ENCODE measurements around the gene FOXO4.
"Not testable (repeated sequence)": the region's sequence is repeated elsewhere in the genome, so short reads cannot be mapped to it uniquely, and the experiment has no call there.

FOXO4 gene

GRCh38 chrX:71095555-71095980, at the start of gene FOXO4:
Gene FOXO4, plus strand, starts transcription at chrX:71095851. Its CDS starts 678 bp downstream, at chrX:71096529.
- Histone ChIP-seq H3K36me3 (ENCODE audit: control insufficient read depth, insufficient read depth, low read length) (no peaks in the 10 kb centered on the region), H3K9ac (ENCODE audit: low read depth, low read length) (no peak within 1 kb of the TSS), H3K9me3 (ENCODE audit: control insufficient read depth, insufficient read depth, low read length) (no peaks in the 10 kb centered on the region), H3K4me3 (ENCODE audit: low read depth, low read length) (peak within 1 kb of the TSS; percentile 86), H3K4me1 (ENCODE audit: control insufficient read depth, insufficient read depth, low read length) (peaks cover 3% of the 10 kb centered on the region), H3K27me3 (ENCODE audit: control insufficient read depth, insufficient read depth, low read length) (peaks cover 9% of the 10 kb centered on the region)

DNA sequence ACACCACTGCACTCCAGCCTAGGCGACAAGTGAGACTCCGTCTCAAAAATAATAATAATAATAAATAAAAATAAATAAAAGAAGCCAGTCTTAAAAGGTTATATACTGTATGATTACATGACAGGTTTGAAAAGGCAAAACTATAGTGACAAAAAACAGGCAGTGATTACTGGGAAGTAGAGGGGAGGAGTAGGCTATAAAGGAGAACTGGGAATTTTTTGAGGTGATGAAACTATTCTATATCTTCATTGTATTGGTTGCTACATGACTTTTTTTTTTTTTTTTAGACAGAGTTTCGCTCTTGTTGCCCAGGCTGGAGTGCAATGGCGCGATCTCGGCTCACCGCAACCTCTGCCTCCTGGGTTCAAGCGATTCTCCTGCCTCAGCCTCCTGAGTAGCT, 47.8 kb upstream of the FOXO4 start:
- H3K9me3 ChIP-seq (ENCODE audit: control insufficient read depth, insufficient read depth, low read length); H3K27me3 ChIP-seq (ENCODE audit: control insufficient read depth, insufficient read depth, low read length); H3K4me3 ChIP-seq (ENCODE audit: low read depth, low read length); H3K36me3 ChIP-seq (ENCODE audit: control insufficient read depth, insufficient read depth, low read length); H3K9ac ChIP-seq (ENCODE audit: low read depth, low read length); H3K4me1 ChIP-seq (ENCODE audit: control insufficient read depth, insufficient read depth, low read length): not testable (repeated sequence)

- Histone ChIP-seq H3K36me3 (ENCODE audit: control insufficient read depth, insufficient read depth, low read length) (no peaks in the 10 kb centered on the region), H3K27me3 (ENCODE audit: control insufficient read depth, insufficient read depth, low read length) (no peaks in the 10 kb centered on the region), H3K9me3 (ENCODE audit: control insufficient read depth, insufficient read depth, low read length) (no peaks in the 10 kb centered on the region), H3K4me3 (ENCODE audit: low read depth, low read length) (peak overlapping the region; percentile 53), H3K4me1 (ENCODE audit: control insufficient read depth, insufficient read depth, low read length) (peaks cover 2% of the 10 kb centered on the region), H3K9ac (ENCODE audit: low read depth, low read length) (peak overlapping the region; percentile 8)
Observed at GRCh38 chrX:71052721-71053120, 42.9 kb upstream of the FOXO4 start.

DNA sequence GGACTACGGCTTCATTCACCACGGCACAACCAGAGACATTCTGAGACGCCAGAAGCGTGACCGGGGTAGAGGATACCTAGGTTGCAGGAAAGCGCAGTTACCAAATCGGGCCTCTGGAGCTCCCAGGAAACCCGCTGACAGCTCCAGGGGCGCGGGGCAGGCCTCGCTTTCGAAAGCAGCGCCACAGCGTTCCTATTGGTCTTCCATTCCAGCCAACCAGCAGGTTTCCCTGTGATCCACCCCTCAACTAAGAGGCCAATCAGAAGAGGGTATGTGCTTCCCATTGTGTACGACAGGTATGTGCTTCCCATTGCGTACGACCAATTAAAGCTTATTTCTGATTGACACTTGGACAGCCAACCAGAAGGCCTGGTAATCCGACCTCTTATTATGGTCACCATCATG, 42.4 kb upstream of the FOXO4 start:
- peak overlapping the region; percentile 53 for H3K4me3 ChIP-seq (ENCODE audit: low read depth, low read length)
- no peaks in the 10 kb centered on the region for H3K36me3 ChIP-seq (ENCODE audit: control insufficient read depth, insufficient read depth, low read length)
- peaks cover 2% of the 10 kb centered on the region for H3K4me1 ChIP-seq (ENCODE audit: control insufficient read depth, insufficient read depth, low read length)
- no peaks in the 10 kb centered on the region for H3K9me3 ChIP-seq (ENCODE audit: control insufficient read depth, insufficient read depth, low read length)
- H3K9ac ChIP-seq (ENCODE audit: low read depth, low read length), result no peak overlapping the region
- no peaks in the 10 kb centered on the region for H3K27me3 ChIP-seq (ENCODE audit: control insufficient read depth, insufficient read depth, low read length)

GRCh38 chrX:71056867-71057266, 38.8 kb upstream of the FOXO4 start:
- H3K4me3 ChIP-seq (ENCODE audit: low read depth, low read length), result no peak overlapping the region
- H3K27me3 ChIP-seq (ENCODE audit: control insufficient read depth, insufficient read depth, low read length), result no peaks in the 10 kb centered on the region
- no peaks in the 10 kb centered on the region for H3K9me3 ChIP-seq (ENCODE audit: control insufficient read depth, insufficient read depth, low read length)
- no peak overlapping the region for H3K9ac ChIP-seq (ENCODE audit: low read depth, low read length)
- H3K4me1 ChIP-seq (ENCODE audit: control insufficient read depth, insufficient read depth, low read length), result peaks cover 2% of the 10 kb centered on the region
- peaks cover 2% of the 10 kb centered on the region for H3K36me3 ChIP-seq (ENCODE audit: control insufficient read depth, insufficient read depth, low read length)

DNA sequence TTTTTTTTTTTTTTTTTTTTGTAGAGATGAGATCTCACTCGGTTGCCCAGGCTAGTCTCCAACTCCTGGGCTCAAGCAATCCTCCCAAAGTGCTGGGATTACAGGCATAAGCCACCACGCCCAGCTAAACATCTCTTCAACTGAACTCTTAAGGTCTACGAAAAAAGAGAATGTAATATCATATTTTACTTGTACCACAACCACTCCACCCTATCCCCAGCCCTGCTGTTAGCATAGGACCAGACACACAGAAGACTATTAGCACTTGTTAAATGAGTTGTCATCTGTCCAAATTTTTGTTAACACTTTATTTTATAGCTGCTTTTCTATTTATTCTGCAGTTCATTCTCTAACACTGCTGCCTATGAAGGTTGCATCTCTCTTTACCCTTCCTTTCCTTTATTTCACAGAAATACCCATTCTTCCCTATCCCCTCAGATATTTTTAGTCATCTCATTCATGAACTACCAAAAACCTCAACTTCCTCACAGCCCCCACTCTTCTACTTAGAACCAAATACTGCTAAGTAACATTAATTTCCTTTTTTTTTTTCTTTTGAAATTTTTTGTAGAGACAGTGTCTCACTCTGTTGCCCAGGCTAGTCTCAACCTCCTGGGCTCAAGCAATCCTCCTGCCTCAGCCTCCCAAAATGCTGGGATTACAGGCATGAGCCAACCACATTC, 37.7 kb upstream of the FOXO4 start:
- Histone ChIP-seq H3K4me1 (ENCODE audit: control insufficient read depth, insufficient read depth, low read length) (peaks cover 2% of the 10 kb centered on the region), H3K36me3 (ENCODE audit: control insufficient read depth, insufficient read depth, low read length) (peaks cover 7% of the 10 kb centered on the region), H3K9me3 (ENCODE audit: control insufficient read depth, insufficient read depth, low read length) (no peaks in the 10 kb centered on the region), H3K4me3 (ENCODE audit: low read depth, low read length) (no peak overlapping the region), H3K27me3 (ENCODE audit: control insufficient read depth, insufficient read depth, low read length) (no peaks in the 10 kb centered on the region), H3K9ac (ENCODE audit: low read depth, low read length) (no peak overlapping the region)

- H3K4me3 ChIP-seq (ENCODE audit: low read depth, low read length), result no peak overlapping the region
- no peaks in the 10 kb centered on the region for H3K4me1 ChIP-seq (ENCODE audit: control insufficient read depth, insufficient read depth, low read length)
- H3K27me3 ChIP-seq (ENCODE audit: control insufficient read depth, insufficient read depth, low read length), result no peaks in the 10 kb centered on the region
- peaks cover 7% of the 10 kb centered on the region for H3K36me3 ChIP-seq (ENCODE audit: control insufficient read depth, insufficient read depth, low read length)
- H3K9me3 ChIP-seq (ENCODE audit: control insufficient read depth, insufficient read depth, low read length), result no peaks in the 10 kb centered on the region
- H3K9ac ChIP-seq (ENCODE audit: low read depth, low read length), result no peak overlapping the region
Observed at GRCh38 chrX:71060127-71060526, 35.5 kb upstream of the FOXO4 start.

DNA sequence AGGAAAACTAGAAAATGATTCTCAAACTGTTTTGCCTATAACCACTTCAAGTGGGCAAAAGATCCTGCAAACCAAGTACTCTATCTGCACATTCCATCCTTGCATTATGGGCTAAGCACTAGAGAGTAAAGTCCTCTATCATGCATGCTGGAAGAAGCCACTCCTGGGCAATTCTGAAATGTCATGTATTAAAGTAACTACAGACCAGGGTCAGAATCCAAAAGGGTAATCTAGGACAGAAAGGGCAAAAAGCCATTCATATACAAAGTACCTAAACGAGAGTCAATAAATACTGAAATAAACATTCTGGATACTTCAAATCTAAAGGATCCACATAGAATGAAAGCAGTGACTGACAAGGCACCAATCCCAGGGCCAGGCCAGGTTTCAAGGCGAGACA, 28.6 kb upstream of the FOXO4 start:
- H3K4me1 ChIP-seq (ENCODE audit: control insufficient read depth, insufficient read depth, low read length), result no peaks in the 10 kb centered on the region

GRCh38 chrX:71067712-71068043, 28.0 kb upstream of the FOXO4 start:
- Histone ChIP-seq H3K9ac (ENCODE audit: low read depth, low read length) (peak overlapping the region; percentile 49), H3K36me3 (ENCODE audit: control insufficient read depth, insufficient read depth, low read length) (peaks cover 3% of the 10 kb centered on the region), H3K4me1 (ENCODE audit: control insufficient read depth, insufficient read depth, low read length) (no peaks in the 10 kb centered on the region), H3K9me3 (ENCODE audit: control insufficient read depth, insufficient read depth, low read length) (no peaks in the 10 kb centered on the region), H3K27me3 (ENCODE audit: control insufficient read depth, insufficient read depth, low read length) (no peaks in the 10 kb centered on the region), H3K4me3 (ENCODE audit: low read depth, low read length) (peak overlapping the region; percentile 84)

More for the DNA sequence above, 28.6 kb upstream of the FOXO4 start:
- peak overlapping the region; percentile 49 for H3K9ac ChIP-seq (ENCODE audit: low read depth, low read length)
- H3K9me3 ChIP-seq (ENCODE audit: control insufficient read depth, insufficient read depth, low read length), result no peaks in the 10 kb centered on the region
- H3K4me3 ChIP-seq (ENCODE audit: low read depth, low read length), result peak overlapping the region; percentile 84
- no peaks in the 10 kb centered on the region for H3K27me3 ChIP-seq (ENCODE audit: control insufficient read depth, insufficient read depth, low read length)
- peaks cover 4% of the 10 kb centered on the region for H3K36me3 ChIP-seq (ENCODE audit: control insufficient read depth, insufficient read depth, low read length)

DNA sequence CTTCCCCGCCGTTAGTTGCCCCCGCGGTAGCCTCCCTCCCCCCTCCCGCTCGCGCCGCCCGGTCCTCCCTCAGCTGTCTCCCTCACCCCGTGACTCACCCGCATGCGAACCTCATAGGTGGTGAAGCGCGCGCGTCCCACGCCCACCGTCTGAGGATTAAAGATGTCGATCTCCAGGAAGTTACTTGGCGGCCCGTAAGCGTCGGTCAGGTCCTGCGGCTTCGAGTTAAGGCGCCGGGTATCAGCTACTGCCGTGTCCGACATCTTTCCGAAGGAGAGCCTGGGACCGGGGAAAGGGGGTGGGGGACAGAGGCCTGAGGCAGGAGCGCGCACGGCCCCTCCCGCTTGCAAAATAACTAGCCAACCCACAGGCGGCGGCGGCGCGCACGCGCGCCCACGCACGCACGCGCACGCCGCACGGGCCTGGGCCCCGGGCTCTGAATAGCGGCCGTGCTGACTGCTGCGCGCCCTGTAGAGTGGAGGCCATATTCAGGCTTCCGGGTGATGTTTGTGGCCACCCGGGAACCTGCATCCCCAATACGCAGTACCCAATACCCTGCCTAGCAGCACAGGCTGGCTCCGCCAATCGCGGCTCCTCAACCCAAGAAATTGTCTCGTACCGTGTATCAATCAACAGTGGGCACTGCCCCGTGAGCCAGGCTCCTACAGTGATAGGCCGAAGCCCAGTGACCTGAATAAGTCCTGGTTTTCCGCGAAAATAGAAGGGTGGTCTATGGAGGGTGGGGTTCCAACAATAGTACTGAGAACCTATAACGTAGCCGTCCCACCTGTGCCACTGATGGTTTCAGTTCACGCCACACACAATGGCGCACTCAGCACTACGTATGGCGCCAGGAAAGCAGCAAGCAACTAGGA, 27.4 kb upstream of the FOXO4 start, which contains the start of gene SNX12:
Gene SNX12, minus strand, starts transcription at position 291 of the 875 bp plus-strand sequence. Its CDS starts 28 bp downstream, at position 263.
- Histone ChIP-seq H3K4me3 (ENCODE audit: low read depth, low read length) (peak within 1 kb of the TSS; percentile 84), H3K36me3 (ENCODE audit: control insufficient read depth, insufficient read depth, low read length) (no peaks in the 10 kb centered on the region), H3K27me3 (ENCODE audit: control insufficient read depth, insufficient read depth, low read length) (no peaks in the 10 kb centered on the region), H3K4me1 (ENCODE audit: control insufficient read depth, insufficient read depth, low read length) (no peaks in the 10 kb centered on the region), H3K9me3 (ENCODE audit: control insufficient read depth, insufficient read depth, low read length) (no peaks in the 10 kb centered on the region), H3K9ac (ENCODE audit: low read depth, low read length) (peak within 1 kb of the TSS; percentile 49)

DNA sequence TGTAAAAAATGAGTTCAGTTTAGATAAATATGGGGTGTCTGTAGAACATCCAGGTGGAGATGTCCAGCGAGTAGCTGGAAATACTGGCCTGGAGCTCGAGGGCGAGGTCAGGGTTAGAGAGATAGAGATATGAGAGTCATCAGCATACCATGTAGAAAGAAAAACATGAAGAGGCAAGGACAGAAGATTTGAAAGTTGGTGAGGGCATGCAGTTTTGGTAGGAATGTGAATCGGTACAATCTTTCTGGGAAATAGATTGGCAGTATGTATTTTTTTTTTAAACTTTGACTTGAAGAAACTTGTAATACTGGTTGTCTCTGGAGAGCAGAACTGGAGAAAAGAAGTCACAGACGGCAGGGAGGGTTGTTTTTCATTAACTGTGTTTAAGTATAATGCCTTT, 25.1 kb upstream of the FOXO4 start:
- H3K9me3 ChIP-seq (ENCODE audit: control insufficient read depth, insufficient read depth, low read length), result no peaks in the 10 kb centered on the region
- H3K36me3 ChIP-seq (ENCODE audit: control insufficient read depth, insufficient read depth, low read length), result no peaks in the 10 kb centered on the region
- no peaks in the 10 kb centered on the region for H3K4me1 ChIP-seq (ENCODE audit: control insufficient read depth, insufficient read depth, low read length)
- no peak overlapping the region for H3K4me3 ChIP-seq (ENCODE audit: low read depth, low read length)
- H3K9ac ChIP-seq (ENCODE audit: low read depth, low read length), result no peak overlapping the region
- no peaks in the 10 kb centered on the region for H3K27me3 ChIP-seq (ENCODE audit: control insufficient read depth, insufficient read depth, low read length)

All from iPS-15b (cell line).